GM19025 (cell line): ENCODE data around the gene RAPGEF3.

Source experiments
- ATAC-seq: cut with Tn5 transposase; IDR thresholded peaks from one replicate; pipeline ENCODE4 v1.9.1; 2021; ENCODE audit warnings: mild to moderate bottlenecking, low read depth, moderate library complexity; ENCODE audit not compliant: unreplicated experiment

RAPGEF3 gene

DNA sequence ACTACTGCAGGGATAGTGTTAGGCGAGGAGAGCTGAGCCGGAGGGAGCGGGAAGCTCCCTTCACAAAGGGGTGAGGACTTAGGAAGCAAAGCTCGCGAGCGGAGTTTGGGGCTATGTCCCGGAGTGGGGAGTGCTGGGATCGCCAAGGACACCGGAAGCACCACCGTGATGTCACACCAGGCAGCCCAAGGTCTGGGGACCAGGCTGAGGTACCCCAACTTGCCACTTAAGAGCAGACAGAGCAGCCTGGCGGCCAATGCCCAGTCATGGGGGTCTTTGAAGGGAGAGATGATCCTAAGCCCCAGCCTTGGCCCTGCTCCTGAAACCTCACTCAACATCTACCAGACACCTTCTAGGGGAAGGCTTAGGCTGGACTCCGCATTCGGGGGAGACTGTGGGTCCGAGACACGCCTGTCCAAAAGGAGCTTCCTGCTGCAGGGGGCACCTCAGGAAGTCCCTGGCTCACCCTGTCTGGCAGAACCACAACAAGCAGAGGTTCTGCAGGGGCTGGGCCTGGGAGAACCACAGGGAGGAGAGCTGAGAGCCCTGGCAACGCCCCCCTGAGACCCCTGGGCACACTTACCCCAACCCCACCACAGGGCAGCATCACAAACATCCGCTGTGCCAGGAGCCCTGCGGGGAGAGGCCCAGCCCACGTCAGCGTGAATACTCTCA is 32.1 kb upstream of the RAPGEF3 start:
- no peak for ATAC-seq

DNA sequence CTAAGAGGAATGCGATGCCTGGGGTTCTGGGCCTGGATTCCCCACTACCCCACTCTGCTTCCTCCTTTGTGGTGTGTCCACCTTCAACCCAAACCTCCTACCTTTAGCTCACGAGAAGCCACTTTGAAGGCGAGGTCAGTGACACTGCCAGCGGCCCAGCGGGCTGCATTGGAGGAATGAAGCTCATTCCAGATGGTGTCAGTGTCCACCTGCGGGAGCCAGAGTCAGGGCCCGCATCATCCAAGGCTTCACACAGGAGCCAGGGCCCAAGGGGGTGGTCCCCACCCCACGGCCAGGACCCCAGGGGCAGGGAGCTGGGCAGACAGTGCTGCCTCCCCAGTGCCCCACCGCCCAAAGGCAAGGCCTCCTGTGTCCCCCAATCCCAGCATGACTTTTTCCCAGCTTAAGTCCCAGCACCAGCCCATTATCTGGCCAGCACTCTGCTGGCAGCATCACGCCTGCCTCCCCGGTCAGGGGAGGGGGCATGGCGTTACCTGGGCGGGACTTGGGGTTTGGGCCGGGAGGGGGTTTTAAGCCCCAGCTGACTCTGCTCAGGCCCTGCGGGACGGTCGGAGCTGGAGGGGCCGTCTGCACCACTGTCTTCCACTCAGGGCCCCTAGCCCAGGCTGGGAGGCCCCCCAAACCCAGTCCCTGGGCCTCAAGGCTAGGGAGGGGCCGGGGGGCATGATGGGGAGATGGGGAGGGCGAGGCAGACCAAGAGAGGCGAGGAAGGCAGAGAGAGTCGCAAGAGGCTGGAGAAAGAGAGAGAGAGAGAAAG is 31.2 kb upstream of the RAPGEF3 start:
- ATAC-seq: no peak

DNA sequence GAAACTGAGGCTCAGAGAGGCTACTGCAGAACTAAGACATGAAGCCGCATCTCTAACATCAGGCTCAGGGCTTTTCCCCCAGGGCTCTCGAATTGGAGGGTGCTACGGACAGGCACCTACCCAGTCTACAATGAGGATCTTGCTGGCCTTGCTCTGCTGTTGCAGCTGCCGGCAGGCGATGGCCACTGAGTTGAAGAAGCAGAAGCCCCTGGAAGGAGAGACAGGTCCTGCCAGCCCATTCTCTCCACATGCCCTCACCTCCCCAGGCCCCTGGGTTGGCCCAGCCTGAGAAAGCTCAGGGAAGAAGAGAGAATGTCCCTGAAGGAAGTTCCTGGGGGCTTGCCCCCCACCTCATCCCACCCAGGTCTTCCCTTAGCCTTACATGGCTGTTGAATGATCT is 30.5 kb upstream of the RAPGEF3 start:
- no peak for ATAC-seq

DNA sequence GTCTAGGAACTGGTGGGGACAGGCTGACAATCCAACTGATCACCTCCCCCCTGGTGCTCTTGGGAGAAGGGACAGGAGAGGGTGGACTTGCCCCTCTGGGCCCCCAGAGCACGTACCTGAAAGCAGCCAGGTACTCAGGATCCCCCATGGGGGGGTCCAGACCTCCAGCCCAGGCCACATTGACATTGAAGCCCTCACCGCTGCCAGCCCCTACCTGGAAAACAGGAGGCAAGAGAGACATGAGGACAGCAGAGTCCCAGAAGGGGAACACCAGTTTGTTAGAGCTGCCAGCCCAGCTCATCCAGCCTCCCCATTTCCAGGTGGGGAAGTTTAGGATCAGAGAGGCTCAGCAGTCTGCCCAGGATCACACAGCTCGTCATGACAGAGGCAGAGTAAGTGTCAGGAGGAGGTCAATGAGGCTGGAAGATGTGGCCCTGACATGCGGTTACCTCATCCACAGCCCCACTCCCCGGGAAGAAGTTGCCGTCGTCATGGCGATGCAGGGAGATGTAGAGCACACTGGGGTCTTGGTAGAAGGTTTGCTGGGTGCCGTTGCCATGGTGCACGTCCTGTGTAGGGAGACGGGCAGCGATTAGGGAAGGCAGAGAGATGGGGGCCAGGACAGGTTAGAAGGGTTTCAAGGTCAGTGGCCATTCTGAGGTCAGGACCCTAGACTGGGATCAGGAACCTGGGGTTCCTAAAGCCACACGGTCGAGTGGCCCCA is 29.1 kb upstream of the RAPGEF3 start:
- no peak for ATAC-seq

- ATAC-seq: no peak
These were observed 28.1 kb upstream of the RAPGEF3 start for GRCh38 chr12:47786662-47787280.

DNA sequence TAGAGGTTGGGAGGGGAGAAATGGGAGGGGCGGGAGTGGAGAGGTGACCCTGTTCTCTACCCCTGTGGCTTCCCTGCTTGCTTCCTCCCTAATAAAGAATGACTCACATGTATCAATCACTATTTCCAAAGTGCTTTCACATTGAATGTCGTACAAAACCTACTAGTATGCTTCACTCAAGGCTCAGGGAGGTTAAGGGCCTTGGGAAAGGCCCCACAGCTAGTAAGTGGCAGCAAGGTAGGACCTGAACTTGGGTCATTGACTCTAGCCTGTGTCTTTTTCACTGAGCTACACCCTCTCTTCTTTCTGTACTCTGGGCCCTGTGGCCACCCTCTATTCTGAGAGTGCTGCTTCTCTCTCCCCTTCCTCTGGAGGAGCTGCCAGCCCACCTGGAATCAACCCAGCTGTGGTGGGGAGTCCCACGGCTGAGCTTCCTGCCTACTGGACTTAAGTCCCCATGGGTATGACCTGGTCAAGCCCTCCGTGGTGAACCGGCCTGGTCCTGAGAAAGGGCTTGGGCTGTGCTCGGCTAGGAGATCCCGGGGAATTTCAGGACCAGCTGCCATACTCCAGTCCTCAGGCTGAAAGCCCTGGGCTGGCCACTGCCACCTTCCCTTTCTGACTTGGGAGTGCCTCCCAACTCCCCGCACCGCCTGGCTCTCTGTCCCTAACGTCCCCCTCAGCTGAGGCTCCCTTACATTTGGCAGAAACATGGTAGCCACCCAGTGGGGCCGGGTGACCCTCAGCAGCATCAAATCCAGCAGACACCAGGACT is 27.4 kb upstream of the RAPGEF3 start:
- no peak for ATAC-seq

DNA sequence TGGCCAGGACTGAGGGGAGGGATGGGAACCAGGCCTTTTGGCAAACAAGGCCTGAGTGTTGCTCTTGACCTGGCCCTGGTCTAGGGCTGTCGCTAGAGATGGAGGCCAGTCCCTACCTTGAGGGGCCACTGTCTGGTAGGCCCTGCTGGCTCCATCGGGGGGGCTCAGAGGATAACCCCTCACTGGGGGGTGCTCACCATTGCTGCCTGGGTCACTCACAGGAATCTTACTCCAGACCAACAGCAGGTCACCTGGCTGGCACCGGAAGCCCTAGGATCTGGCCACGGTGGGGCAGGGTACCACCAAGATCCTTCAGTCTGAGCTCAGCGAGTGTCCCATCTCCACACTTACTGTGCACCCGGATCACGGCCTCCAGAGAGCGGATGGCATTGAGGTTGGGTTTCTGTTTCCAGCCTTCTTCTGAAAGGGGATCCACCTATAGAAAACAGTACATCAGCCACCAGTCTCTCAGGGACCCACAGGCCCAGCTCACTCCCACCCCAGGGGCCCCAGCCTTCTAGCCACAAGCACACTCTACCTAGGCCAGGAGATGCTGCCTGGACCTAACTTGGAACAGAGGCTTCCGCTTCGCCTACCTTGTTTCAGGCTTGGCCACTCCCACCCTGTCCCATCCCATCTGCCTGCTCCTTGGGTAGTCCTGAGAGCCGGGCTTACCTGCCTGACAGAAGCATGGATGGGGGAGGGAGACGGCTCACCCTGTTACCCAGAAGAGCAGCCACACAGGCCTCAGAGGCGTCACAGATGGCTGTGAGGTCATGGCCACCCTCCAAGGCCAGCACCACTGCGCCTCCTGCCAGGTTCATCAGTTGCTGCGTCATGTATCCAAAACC is 26.6 kb upstream of the RAPGEF3 start:
- no peak for ATAC-seq

- ATAC-seq: no peak
These were observed 25.4 kb upstream of the RAPGEF3 start for GRCh38 chr12:47783821-47784819.

GRCh38 chr12:47783024-47783755 is 24.5 kb upstream of the RAPGEF3 start:
- ATAC-seq: no peak

DNA sequence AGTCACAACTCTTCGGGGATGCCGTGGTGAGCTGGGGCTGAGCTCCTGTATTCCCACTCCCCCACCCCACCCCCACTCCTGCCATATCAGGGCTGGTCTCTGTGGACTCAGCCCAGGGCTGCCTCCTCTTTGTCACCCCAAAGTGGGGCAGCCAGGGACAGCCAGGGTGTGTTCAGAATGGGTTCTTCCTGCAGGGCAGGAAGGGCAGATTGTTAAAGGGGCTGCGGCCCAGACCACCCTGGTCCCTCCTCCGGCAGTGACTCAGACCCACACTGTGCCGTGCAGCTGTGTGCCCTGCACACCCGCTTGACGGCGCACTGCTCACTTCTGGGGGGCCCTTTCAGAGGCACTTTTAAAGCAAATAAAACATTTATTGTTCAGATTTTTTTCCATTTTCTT is 23.7 kb upstream of the RAPGEF3 start:
- ATAC-seq: no peak

DNA sequence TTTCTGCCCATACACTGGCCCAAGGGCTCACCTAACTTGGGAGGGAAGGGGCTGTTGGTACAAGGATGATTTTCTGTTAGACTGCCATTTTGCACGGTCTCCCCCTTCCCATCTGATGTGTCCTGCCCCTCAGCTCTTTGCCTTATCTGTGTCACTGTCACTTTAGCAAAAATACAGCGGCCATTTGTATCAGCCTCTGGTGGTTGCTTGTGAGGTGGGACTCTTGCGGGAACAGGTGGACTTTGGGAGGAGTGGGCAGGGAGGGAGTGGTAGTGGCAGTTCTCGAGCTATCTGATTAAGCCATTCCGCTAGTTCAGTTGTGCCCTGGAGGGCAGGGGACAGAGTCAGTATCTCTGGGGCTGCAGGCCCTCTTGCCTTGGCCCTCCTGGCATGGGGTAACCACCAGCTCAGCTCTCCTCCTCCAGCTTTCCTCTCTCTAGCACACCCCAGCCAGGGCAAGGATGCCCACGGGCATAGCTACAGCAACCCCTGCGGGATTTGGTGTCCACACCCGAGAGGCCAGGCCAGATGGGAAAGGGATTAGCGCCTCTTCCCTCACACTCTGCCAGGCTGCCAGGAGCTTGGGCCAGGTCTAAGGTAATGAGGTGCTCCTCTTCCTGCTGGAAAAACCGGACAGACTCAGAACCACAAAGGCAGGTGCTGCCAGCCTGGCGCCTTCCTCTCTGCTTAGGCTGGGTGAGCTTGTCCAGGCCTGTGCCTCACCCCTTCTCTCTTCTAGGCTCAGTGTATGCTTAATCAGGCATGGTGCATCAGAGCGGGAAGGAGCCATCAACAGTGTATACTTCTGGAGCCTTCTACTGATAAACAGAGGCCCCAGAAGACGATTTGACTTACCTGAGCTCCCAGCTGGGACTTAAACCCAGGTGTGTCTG is 23.0 kb upstream of the RAPGEF3 start:
- ATAC-seq: no peak

GRCh38 chr12:47779943-47780504 is 21.3 kb upstream of the RAPGEF3 start:
- ATAC-seq: no peak

DNA sequence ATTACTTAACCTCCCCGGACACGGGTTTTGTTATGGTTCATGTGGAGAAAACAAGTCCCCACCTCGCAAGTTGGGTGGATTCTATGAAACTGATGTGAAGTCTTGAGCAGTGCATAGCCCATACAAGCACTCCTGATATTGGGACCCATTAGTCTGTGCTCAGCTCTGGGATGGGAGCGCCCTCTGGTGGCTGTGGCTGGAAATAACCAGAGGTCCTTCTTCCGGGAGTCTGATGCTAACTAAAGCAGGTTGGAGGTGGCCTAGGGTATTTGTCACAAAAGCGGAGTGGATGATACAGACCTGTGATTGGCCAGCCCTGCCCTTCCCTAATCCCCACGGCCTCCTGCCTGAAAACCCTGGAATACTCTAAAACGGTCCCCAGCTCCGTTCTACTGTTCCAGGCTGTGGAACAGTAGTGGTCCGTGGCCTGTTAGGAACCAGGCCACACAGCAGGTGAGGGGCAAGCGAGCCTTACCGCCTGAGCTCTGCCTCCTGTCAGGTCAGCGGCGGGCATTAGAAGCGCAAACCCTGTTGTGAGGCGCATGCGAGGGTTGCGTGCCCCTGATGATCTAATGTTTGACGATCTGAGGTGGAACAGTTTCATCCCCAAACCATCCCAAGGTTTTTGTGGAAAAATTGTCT is 20.7 kb upstream of the RAPGEF3 start:
- peak; percentile 75 for ATAC-seq

GRCh38 chr12:47778881-47779280 is 20.2 kb upstream of the RAPGEF3 start:
- no peak for ATAC-seq

DNA sequence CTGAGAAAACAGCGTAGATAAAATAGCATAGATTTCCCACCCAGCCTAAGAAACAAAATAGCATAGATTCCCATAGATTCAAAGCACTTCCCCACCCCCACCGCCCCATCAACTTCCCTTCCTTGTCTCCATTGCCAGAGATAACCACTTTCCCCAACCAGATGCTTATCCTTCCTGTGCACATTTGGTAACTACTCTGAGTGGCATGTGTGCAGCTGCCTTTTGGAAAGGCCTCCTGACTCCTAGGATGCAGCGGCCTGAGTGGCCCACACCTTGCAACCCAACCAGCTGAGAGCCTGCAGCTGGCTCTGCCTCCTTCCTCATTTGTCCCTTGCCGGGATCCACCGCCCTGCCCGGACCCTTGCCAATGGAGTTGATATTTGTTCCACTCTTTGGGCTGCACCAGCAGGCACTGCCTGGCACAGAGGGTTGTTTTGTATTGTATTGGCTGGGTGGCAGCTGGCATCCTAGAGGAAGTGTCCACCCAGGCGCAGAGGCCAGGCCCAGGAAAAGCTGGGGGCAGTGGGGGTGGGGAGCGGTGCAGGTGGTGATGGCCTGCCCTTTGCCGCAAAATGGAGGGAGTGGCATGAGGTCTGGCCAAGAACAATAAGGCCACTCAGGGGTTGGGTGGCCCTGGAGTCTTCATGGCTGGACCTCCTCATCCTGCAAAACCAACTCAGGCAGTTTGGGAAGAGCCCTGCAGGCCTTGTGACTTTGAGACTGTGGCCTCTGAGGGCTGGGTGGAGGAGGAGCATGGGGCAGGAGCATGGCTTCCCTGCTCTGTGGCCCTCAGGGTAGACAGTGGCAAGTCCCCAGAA is 19.3 kb upstream of the RAPGEF3 start:
- no peak for ATAC-seq
